Endodermal cell (in vitro differentiated cells): Measurements from ENCODE around the gene SUMO3. TPM values are rescaled to one million over a fixed set of nuclear protein-coding genes. Genes with fewer than 3 reads are reported as not detected.

ENCODE experiments used
- DNase-seq: peaks from one replicate; pipeline ENCODE4 v3.0.0-alpha.2; 2017
- H3K27ac ChIP-seq: 2 replicates; pipeline ENCODE4 v1.5.1; 2013; ENCODE audit warnings: mild to moderate bottlenecking, low read depth, low read length, moderate library complexity
- H3K27me3 ChIP-seq: 2 replicates; pipeline ENCODE4 v1.6.1; 2013; ENCODE audit warnings: mild to moderate bottlenecking, low read length, moderate library complexity; ENCODE audit not compliant: insufficient read depth, control insufficient read depth, poor library complexity, severe bottlenecking
- H3K36me3 ChIP-seq: 2 replicates; pipeline ENCODE4 v1.7.0; 2013; ENCODE audit warnings: mild to moderate bottlenecking, low read length, moderate library complexity; ENCODE audit not compliant: control insufficient read depth, insufficient read depth
- H3K4me1 ChIP-seq: one replicate; pipeline ENCODE4 v1.7.0; 2013; ENCODE audit warnings: low read length; ENCODE audit not compliant: control insufficient read depth, insufficient read depth
- H3K4me3 ChIP-seq: 2 replicates; pipeline ENCODE4 v1.5.1; 2013; ENCODE audit warnings: mild to moderate bottlenecking, low read length, moderate library complexity
- H3K9ac ChIP-seq: 2 replicates; pipeline ENCODE4 v1.6.1; 2013; ENCODE audit warnings: mild to moderate bottlenecking, low read length, moderate library complexity; ENCODE audit not compliant: poor library complexity, severe bottlenecking; ENCODE audit errors: extremely low read depth
- H3K9me3 ChIP-seq: 2 replicates; pipeline ENCODE4 v1.6.1; 2013; ENCODE audit warnings: mild to moderate bottlenecking, low read length, moderate library complexity; ENCODE audit not compliant: control insufficient read depth
- H3K27ac Mint-ChIP-seq: 2 replicates; pipeline ENCODE4 v1.8.0; 2020; ENCODE audit warnings: mixed read lengths
- H3K27me3 Mint-ChIP-seq: 2 replicates; pipeline ENCODE4 v1.8.0; 2021; ENCODE audit warnings: mild to moderate bottlenecking, mixed read lengths; ENCODE audit not compliant: insufficient read depth
- H3K36me3 Mint-ChIP-seq: 2 replicates; pipeline ENCODE4 v1.8.0; 2020; ENCODE audit warnings: low read depth, mixed read lengths
- H3K4me1 Mint-ChIP-seq: 2 replicates; pipeline ENCODE4 v1.8.0; 2020; ENCODE audit warnings: mixed read lengths
- H3K4me3 Mint-ChIP-seq: 2 replicates; pipeline ENCODE4 v1.8.0; 2020; ENCODE audit warnings: mild to moderate bottlenecking, moderate library complexity, mixed read lengths
- H3K9me3 Mint-ChIP-seq: 2 replicates; pipeline ENCODE4 v1.8.0; 2020; ENCODE audit warnings: mild to moderate bottlenecking, mixed read lengths
- WGBS, 2 experiments: methylation state at CpG; one replicate each; pipeline versions ENCODE4 v1.1.5 to v1.1.7; 2013; ENCODE audit warnings: missing lambda C conversion rate in 2 of 2, mixed read lengths in 1 of 2; ENCODE audit not compliant: insufficient coverage in 1 of 2, insufficient read length in 1 of 2; 5-methylcytosine and 5-hydroxymethylcytosine counted together
- total RNA-seq, 2 donors: library from RNA; stranded (reverse); fragmentation: NEBNext Ultra II Directional in 1 of 2; extraction: Animal tissue kit (Norgen Biotek cat#: 25700) in 1 of 2; gene quantifications; 2 replicates in 1 of 2; 3 replicates in 1 of 2; pipeline ENCODE4 v1.2.1, GENCODE V29; 2021
- TF ChIP-seq, protein P1 (sequence below): fragments of 200-600 bp; sonication (generic); conservative IDR thresholded peaks from 2 replicates; pipeline ENCODE4 v1.5.0; 2021; ENCODE audit warnings: antibody characterized with exemption, mild to moderate bottlenecking

The SUMO3 gene
- total RNA-seq, 2 donors from 2014 or later = 79.5 to 96.4 TPM

DNA sequence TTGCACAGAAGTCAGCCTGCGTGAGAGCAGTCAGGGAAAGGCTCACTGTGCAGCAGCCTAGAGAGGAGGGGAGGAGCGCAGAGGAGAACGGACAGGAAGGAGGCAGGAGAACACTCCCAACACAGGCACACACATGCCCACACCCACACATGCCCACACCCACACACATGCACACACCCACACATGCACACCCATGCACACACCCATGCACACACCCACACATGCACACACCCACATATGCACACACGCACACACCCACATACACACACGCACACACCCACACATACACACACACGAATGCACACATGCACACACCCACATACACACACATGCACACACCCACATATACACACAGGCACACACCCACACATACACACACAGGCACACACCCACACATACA, 7.1 kb downstream of the SUMO3 start:
- no peaks in the 10 kb centered on the region for H3K9me3 ChIP-seq
- H3K4me1 ChIP-seq = no peaks in the 10 kb centered on the region
- H3K9ac ChIP-seq = no peak overlapping the region
- H3K27ac ChIP-seq = no peak overlapping the region
- H3K36me3 Mint-ChIP-seq = peaks cover 45% of the 10 kb centered on the region
- peaks cover 14% of the 10 kb centered on the region for H3K4me1 Mint-ChIP-seq
- no peak overlapping the region for H3K4me3 Mint-ChIP-seq
- no peaks in the 10 kb centered on the region for H3K27me3 Mint-ChIP-seq
- no peak overlapping the region for H3K27ac Mint-ChIP-seq
- no peaks in the 10 kb centered on the region for H3K9me3 Mint-ChIP-seq
- 93% methylated on average over 4 of the region's 6 CpGs; no CpG with 5 or more reads in 1 of the 2 experiments for WGBS, 2 experiments
- H3K4me3 ChIP-seq = no peak overlapping the region
- H3K36me3 ChIP-seq = peaks cover 51% of the 10 kb centered on the region
- no peak for DNase-seq
- TF ChIP-seq, protein P1, sequence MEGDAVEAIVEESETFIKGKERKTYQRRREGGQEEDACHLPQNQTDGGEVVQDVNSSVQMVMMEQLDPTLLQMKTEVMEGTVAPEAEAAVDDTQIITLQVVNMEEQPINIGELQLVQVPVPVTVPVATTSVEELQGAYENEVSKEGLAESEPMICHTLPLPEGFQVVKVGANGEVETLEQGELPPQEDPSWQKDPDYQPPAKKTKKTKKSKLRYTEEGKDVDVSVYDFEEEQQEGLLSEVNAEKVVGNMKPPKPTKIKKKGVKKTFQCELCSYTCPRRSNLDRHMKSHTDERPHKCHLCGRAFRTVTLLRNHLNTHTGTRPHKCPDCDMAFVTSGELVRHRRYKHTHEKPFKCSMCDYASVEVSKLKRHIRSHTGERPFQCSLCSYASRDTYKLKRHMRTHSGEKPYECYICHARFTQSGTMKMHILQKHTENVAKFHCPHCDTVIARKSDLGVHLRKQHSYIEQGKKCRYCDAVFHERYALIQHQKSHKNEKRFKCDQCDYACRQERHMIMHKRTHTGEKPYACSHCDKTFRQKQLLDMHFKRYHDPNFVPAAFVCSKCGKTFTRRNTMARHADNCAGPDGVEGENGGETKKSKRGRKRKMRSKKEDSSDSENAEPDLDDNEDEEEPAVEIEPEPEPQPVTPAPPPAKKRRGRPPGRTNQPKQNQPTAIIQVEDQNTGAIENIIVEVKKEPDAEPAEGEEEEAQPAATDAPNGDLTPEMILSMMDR = no peak
- no peaks in the 10 kb centered on the region for H3K27me3 ChIP-seq

DNA sequence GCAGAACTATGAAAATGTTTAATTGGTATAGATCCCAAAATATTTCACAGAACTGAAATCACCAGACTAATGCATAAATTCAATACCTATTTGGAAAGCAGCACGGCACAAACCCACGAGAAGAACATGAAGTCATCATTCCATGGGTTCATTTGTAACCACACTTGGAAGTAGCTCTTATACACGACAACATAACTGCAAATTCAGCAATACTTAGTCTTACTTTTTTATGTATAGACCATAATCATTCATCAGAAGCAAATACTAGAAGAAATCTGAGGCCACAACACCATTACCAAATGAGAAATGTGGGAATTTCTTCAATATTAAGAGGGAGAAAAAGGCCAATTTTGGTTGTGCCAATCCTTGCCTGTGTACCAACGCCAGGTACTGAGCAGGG, 12.0 kb downstream of the SUMO3 start:
- Mint-ChIP-seq H3K27me3 (no peaks in the 10 kb centered on the region), H3K27ac (no peak overlapping the region), H3K36me3 (peaks cover 46% of the 10 kb centered on the region), H3K9me3 (no peaks in the 10 kb centered on the region), H3K4me3 (no peak overlapping the region), H3K4me1 (peaks cover 10% of the 10 kb centered on the region)
- H3K4me1 ChIP-seq = no peaks in the 10 kb centered on the region
- H3K9ac ChIP-seq = no peak overlapping the region
- H3K9me3 ChIP-seq = no peaks in the 10 kb centered on the region
- WGBS, 2 experiments = 96 to 100% methylated on average over 3 to 4 of the region's 4 CpGs
- no peak for DNase-seq
- H3K27me3 ChIP-seq = no peaks in the 10 kb centered on the region
- H3K4me3 ChIP-seq = no peak overlapping the region
- H3K36me3 ChIP-seq = peaks cover 66% of the 10 kb centered on the region
- H3K27ac ChIP-seq = no peak overlapping the region
- TF ChIP-seq, protein P1 = no peak

DNA sequence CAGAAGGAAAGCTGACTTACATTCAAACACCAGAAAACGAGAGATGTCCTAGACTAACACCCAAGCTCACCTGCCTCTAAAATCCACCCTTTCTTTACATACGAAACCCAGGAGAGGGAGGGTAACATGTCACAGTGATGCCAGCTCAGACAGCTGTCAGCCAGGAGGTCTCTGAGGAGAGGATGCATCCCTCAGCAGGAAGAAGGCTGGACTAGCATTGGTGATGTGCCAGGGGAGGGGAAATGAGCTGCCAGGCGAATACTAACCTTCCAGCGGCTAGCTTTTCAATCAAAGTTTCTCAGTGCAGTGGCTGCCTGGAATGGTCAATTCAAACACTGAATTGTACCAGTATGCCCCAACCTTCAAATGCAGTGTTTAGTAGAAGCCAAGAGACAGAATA, 12.6 kb downstream of the SUMO3 start:
- TF ChIP-seq, protein P1 = no peak
- Histone ChIP-seq H3K36me3 (peaks cover 60% of the 10 kb centered on the region), H3K9ac (no peak overlapping the region), H3K27me3 (no peaks in the 10 kb centered on the region), H3K9me3 (no peaks in the 10 kb centered on the region), H3K4me3 (no peak overlapping the region), H3K27ac (no peak overlapping the region), H3K4me1 (no peaks in the 10 kb centered on the region)
- no peak for DNase-seq
- Mint-ChIP-seq H3K36me3 (peaks cover 46% of the 10 kb centered on the region), H3K9me3 (no peaks in the 10 kb centered on the region), H3K27ac (no peak overlapping the region), H3K27me3 (no peaks in the 10 kb centered on the region), H3K4me3 (no peak overlapping the region), H3K4me1 (peaks cover 16% of the 10 kb centered on the region)
- 93 to 94% methylated on average over 2 to 4 of the region's 4 CpGs for WGBS, 2 experiments
